ENCODE results near the gene IL37.

Gene IL37

DNA sequence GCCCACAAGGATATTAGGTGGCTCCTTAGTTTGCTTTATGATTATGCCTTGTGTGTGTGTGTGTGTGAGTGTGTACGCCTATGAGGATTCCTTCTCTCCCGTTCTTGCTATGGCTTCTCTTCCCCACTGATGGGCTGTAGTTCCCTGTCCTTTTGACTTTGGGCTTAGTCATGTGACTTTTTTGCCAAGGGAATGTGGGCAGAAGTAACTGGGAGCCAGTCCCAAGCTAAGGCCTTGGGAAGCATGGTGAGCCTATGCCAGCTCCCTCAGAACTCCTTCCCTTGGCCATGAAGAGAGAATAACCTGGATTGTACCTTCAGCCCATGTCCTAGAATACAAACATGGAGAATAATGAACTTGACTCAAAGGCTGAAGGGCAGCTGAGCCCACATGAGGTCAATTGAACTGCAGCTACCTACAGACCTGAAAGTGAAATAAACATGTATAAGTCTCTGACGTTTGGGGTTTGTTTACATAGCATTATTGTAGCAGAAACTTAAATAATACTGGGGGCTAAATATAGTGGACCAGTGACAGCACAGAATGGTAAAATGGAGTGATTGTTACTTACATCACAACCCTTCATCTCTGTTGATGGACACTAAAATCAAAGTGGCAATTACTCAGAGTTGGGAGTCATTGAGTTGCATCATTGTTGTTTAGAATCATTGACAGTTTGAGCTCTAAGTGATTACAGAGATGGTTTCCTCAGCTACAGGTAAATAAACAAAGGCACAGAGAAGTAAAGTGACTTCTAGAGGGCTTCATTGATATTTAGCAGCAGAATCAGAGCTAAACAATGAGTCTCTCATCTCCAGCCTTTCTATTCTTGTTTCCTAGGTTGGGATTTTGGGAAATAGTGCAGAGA is 51.6 kb downstream of the IL37 start:
- DNase-seq: no peak

DNA sequence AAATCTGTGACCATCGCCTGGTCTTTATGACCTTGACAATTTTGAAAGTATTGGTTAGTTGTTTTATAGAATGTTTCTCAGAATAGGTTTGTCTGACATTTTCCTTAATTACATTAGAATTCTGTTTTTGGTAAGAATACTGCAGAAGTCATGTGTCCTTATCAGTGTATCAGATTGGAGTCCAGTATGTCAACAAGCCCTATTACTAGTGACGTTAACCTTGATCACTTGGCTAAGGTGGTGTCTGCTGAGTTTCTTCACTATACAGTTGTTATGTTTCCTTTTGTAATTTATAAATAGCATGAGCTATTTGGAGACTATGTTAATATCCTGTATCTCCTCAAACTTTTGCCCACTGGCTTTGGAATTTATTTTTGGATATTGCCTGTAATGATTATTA is 56.1 kb downstream of the IL37 start:
- DNase-seq: no peak

Measured in femur (tissue), 1 donor.